Trophoblast cell (in vitro differentiated cells and primary cell): Measurements from ENCODE around the gene MCTP2.

Experiments
- DNase-seq, 2 donors: peaks; one replicate each; pipeline ENCODE4 v3.0.0-alpha.2; 2016
- H2AFZ ChIP-seq: 2 replicates; pipeline ENCODE4 v1.6.1; 2013; ENCODE audit warnings: low read length, moderate library complexity, mild to moderate bottlenecking; ENCODE audit not compliant: insufficient read depth, poor library complexity
- H2AK5ac ChIP-seq: 2 replicates; pipeline ENCODE4 v1.6.1; 2013; ENCODE audit warnings: mild to moderate bottlenecking, low read length
- H2BK120ac ChIP-seq: 2 replicates; pipeline ENCODE4 v1.6.1; 2013; ENCODE audit warnings: low read length, mild to moderate bottlenecking, moderate library complexity; ENCODE audit not compliant: insufficient read depth, poor library complexity
- H2BK12ac ChIP-seq: 2 replicates; pipeline ENCODE4 v1.6.1; 2013; ENCODE audit warnings: mild to moderate bottlenecking, low read length, moderate library complexity
- H2BK5ac ChIP-seq: 2 replicates; pipeline ENCODE4 v1.6.1; 2013; ENCODE audit warnings: low read length, low read depth, moderate library complexity, mild to moderate bottlenecking; ENCODE audit not compliant: poor library complexity
- H3K14ac ChIP-seq: 2 replicates; pipeline ENCODE4 v1.6.1; 2013; ENCODE audit warnings: mild to moderate bottlenecking, low read length
- H3K18ac ChIP-seq: 2 replicates; pipeline ENCODE4 v1.6.1; 2013; ENCODE audit warnings: mild to moderate bottlenecking, low read length
- H3K23ac ChIP-seq: 2 replicates; pipeline ENCODE4 v1.6.1; 2013; ENCODE audit warnings: low read length
- H3K27ac ChIP-seq: 2 replicates; pipeline ENCODE4 v1.5.1; 2013; ENCODE audit warnings: low read depth, mild to moderate bottlenecking, inconsistent platforms, low read length, moderate library complexity
- H3K27me3 ChIP-seq: 2 replicates; pipeline ENCODE4 v1.6.1; 2013; ENCODE audit warnings: inconsistent platforms, mild to moderate bottlenecking, low read length, moderate library complexity; ENCODE audit not compliant: insufficient read depth
- H3K36me3 ChIP-seq, 2 experiments: 1 replicate in 1 of 2; 2 replicates in 1 of 2; pipeline ENCODE4 v1.6.1; 2013; ENCODE audit warnings: low read length in 2 of 2, mild to moderate bottlenecking in 2 of 2, moderate library complexity in 1 of 2; ENCODE audit not compliant: insufficient read depth in 2 of 2, control insufficient read depth in 1 of 2
- H3K4ac ChIP-seq: 2 replicates; pipeline ENCODE4 v1.6.1; 2013; ENCODE audit warnings: low read depth, mild to moderate bottlenecking, low read length, moderate library complexity
- H3K4me1 ChIP-seq, 2 experiments: 1 replicate in 1 of 2; 2 replicates in 1 of 2; pipeline ENCODE4 v1.6.1; 2013; ENCODE audit warnings: low read length in 2 of 2, mild to moderate bottlenecking in 2 of 2, moderate library complexity in 1 of 2; ENCODE audit not compliant: insufficient read depth in 2 of 2, control insufficient read depth in 1 of 2
- H3K4me2 ChIP-seq: 2 replicates; pipeline ENCODE4 v1.6.1; 2013; ENCODE audit warnings: inconsistent platforms, mild to moderate bottlenecking, low read length, moderate library complexity
- H3K4me3 ChIP-seq: 2 replicates; pipeline ENCODE4 v1.5.1; 2013; ENCODE audit warnings: mild to moderate bottlenecking, low read depth, low read length, inconsistent platforms
- H3K79me1 ChIP-seq: one replicate; pipeline ENCODE4 v1.6.1; 2013; ENCODE audit warnings: low read length
- H3K79me2 ChIP-seq: 2 replicates; pipeline ENCODE4 v1.6.1; 2013; ENCODE audit warnings: low read length, mild to moderate bottlenecking; ENCODE audit not compliant: control insufficient read depth, insufficient read depth, poor library complexity
- H3K9ac ChIP-seq: 2 replicates; pipeline ENCODE4 v1.6.1; 2013; ENCODE audit warnings: mild to moderate bottlenecking, low read length
- H3K9me3 ChIP-seq: 2 replicates; pipeline ENCODE4 v1.6.1; 2013; ENCODE audit warnings: low read depth, mild to moderate bottlenecking, control low read depth, inconsistent platforms, low read length; ENCODE audit not compliant: insufficient read depth
- H4K12ac ChIP-seq: 2 replicates; pipeline ENCODE4 v1.6.1; 2013; ENCODE audit warnings: low read depth, mild to moderate bottlenecking, low read length, moderate library complexity
- H4K8ac ChIP-seq: 2 replicates; pipeline ENCODE4 v1.6.1; 2013; ENCODE audit warnings: low read depth, mild to moderate bottlenecking, low read length, moderate library complexity
- H4K91ac ChIP-seq: one replicate; pipeline ENCODE4 v1.6.1; 2013; ENCODE audit warnings: low read depth, mild to moderate bottlenecking, low read length, moderate library complexity
- WGBS: extraction: QIAGEN DNeasy Blood & Tissue Kit; methylation state at CpG from one replicate; pipeline ENCODE4 v1.1.7; 2013; ENCODE audit warnings: missing lambda C conversion rate; ENCODE audit not compliant: insufficient read length, insufficient coverage; ENCODE audit errors: extremely low coverage; 5-methylcytosine and 5-hydroxymethylcytosine counted together

MCTP2 gene

GRCh38 chr15:94286583-94286982, 55.2 kb downstream of the MCTP2 start:
- no peak overlapping the region for H3K14ac ChIP-seq
- no peaks in the 10 kb centered on the region for H3K79me2 ChIP-seq
- H3K4me1 ChIP-seq: no peaks in the 10 kb centered on the region
- no peak overlapping the region for H4K91ac ChIP-seq
- no peak overlapping the region for H3K4me2 ChIP-seq
- H2BK12ac ChIP-seq: no peak overlapping the region
- H3K27ac ChIP-seq: no peak overlapping the region
- no peak overlapping the region for H3K4me3 ChIP-seq
- no peak overlapping the region for H2AFZ ChIP-seq
- H3K79me1 ChIP-seq: no peaks in the 10 kb centered on the region
- H2BK5ac ChIP-seq: no peak overlapping the region
- DNase-seq: no peak
- no peak overlapping the region for H3K4ac ChIP-seq
- H2BK120ac ChIP-seq: no peak overlapping the region
- no CpG with 5 or more reads among the region's 3 CpGs for WGBS
- H4K12ac ChIP-seq: no peak overlapping the region
- H3K18ac ChIP-seq: no peak overlapping the region
- H4K8ac ChIP-seq: no peak overlapping the region
- no peaks in the 10 kb centered on the region for H3K27me3 ChIP-seq
- H3K9me3 ChIP-seq: no peaks in the 10 kb centered on the region
- H3K36me3 ChIP-seq: no peaks in the 10 kb centered on the region
- H2AK5ac ChIP-seq: no peak overlapping the region
- H3K9ac ChIP-seq: no peak overlapping the region
- no peak overlapping the region for H3K23ac ChIP-seq

GRCh38 chr15:94287794-94288246, 56.5 kb downstream of the MCTP2 start:
- H3K9me3 ChIP-seq: no peaks in the 10 kb centered on the region
- H3K18ac ChIP-seq: no peak overlapping the region
- no peaks in the 10 kb centered on the region for H3K27me3 ChIP-seq
- H3K27ac ChIP-seq: no peak overlapping the region
- no peak overlapping the region for H3K9ac ChIP-seq
- no peak overlapping the region for H3K4ac ChIP-seq
- no peaks in the 10 kb centered on the region for H3K79me2 ChIP-seq
- no peak overlapping the region for H3K14ac ChIP-seq
- H2BK120ac ChIP-seq: no peak overlapping the region
- H4K91ac ChIP-seq: no peak overlapping the region
- DNase-seq: no peak
- no peaks in the 10 kb centered on the region for H3K36me3 ChIP-seq
- no peak overlapping the region for H3K4me3 ChIP-seq
- no peak overlapping the region for H2AK5ac ChIP-seq
- H4K12ac ChIP-seq: no peak overlapping the region
- no peak overlapping the region for H2AFZ ChIP-seq
- no CpG with 5 or more reads among the region's 4 CpGs for WGBS
- no peak overlapping the region for H2BK12ac ChIP-seq
- H2BK5ac ChIP-seq: no peak overlapping the region
- no peak overlapping the region for H4K8ac ChIP-seq
- H3K79me1 ChIP-seq: no peaks in the 10 kb centered on the region
- H3K4me1 ChIP-seq: no peaks in the 10 kb centered on the region
- H3K23ac ChIP-seq: no peak overlapping the region
- no peak overlapping the region for H3K4me2 ChIP-seq

GRCh38 chr15:94290730-94291129, 59.4 kb downstream of the MCTP2 start:
- WGBS: no CpG with 5 or more reads among the region's 1 CpG
- H3K4me3 ChIP-seq: no peak overlapping the region
- no peak for DNase-seq
- H4K8ac ChIP-seq: no peak overlapping the region
- no peaks in the 10 kb centered on the region for H3K79me2 ChIP-seq
- H2AFZ ChIP-seq: no peak overlapping the region
- H2AK5ac ChIP-seq: no peak overlapping the region
- H3K27ac ChIP-seq: no peak overlapping the region
- no peak overlapping the region for H3K4me2 ChIP-seq
- H3K4ac ChIP-seq: no peak overlapping the region
- no peak overlapping the region for H2BK120ac ChIP-seq
- no peaks in the 10 kb centered on the region for H3K4me1 ChIP-seq
- H3K9me3 ChIP-seq: no peaks in the 10 kb centered on the region
- no peak overlapping the region for H4K91ac ChIP-seq
- no peak overlapping the region for H3K9ac ChIP-seq
- H3K27me3 ChIP-seq: no peaks in the 10 kb centered on the region
- no peak overlapping the region for H2BK12ac ChIP-seq
- no peak overlapping the region for H3K23ac ChIP-seq
- no peaks in the 10 kb centered on the region for H3K79me1 ChIP-seq
- H3K18ac ChIP-seq: no peak overlapping the region
- H2BK5ac ChIP-seq: no peak overlapping the region
- H3K36me3 ChIP-seq: no peaks in the 10 kb centered on the region
- no peak overlapping the region for H4K12ac ChIP-seq
- H3K14ac ChIP-seq: no peak overlapping the region

- WGBS: no CpG with 5 or more reads among the region's 13 CpGs
- Histone ChIP-seq H3K4ac (no peak overlapping the region), H3K27ac (no peak overlapping the region), H3K36me3 (no peaks in the 10 kb centered on the region), H3K9ac (no peak overlapping the region), H2BK12ac (no peak overlapping the region), H3K79me1 (no peaks in the 10 kb centered on the region), H4K8ac (no peak overlapping the region), H3K14ac (no peak overlapping the region), H3K27me3 (no peaks in the 10 kb centered on the region), H3K18ac (no peak overlapping the region), H3K4me1 (peaks cover 0 to 1% of the 10 kb centered on the region in 2 experiments), H3K4me3 (no peak overlapping the region), H3K79me2 (no peaks in the 10 kb centered on the region), H2BK120ac (no peak overlapping the region), H2AFZ (no peak overlapping the region), H2BK5ac (no peak overlapping the region), H3K9me3 (no peaks in the 10 kb centered on the region), H3K4me2 (no peak overlapping the region), H4K12ac (no peak overlapping the region), H4K91ac (no peak overlapping the region), H2AK5ac (no peak overlapping the region), H3K23ac (no peak overlapping the region)
- peak; percentile 61 to 76 for DNase-seq
Observed at GRCh38 chr15:94293411-94294402, 62.3 kb downstream of the MCTP2 start.
